GM23248 (cell line): ENCODE results near the gene SMIM35.

Experiments used
- EZH2 ChIP-seq: fragments of 200-600 bp; sonication (generic); IDR thresholded peaks from 2 replicates; pipeline ENCODE4 v1.6.1; 2018; ENCODE audit warnings: antibody characterized with exemption, mild to moderate bottlenecking; ENCODE audit not compliant: insufficient read depth, poor library complexity, severe bottlenecking
- EZH2phosphoT487 ChIP-seq: fragments of 200-600 bp; sonication (generic); IDR thresholded peaks from 2 replicates; pipeline ENCODE4 v1.6.1; 2018; ENCODE audit warnings: antibody characterized with exemption, moderate library complexity, mild to moderate bottlenecking, low read depth; ENCODE audit not compliant: insufficient read depth

- TF ChIP-seq EZH2phosphoT487 (no peak), EZH2 (no peak)
Measured at GRCh38 chr11:118136341-118136740, 49.6 kb upstream of the SMIM35 start.
